Stimulated activated CD4-positive, alpha-beta T cell treated with anti-CD3 and anti-CD28 coated beads, Interleukin-2, amount 100 ng/mL, for 4 hours (primary cell): ENCODE data around the gene IL3RA.
"Not testable (repeated sequence)": the region's sequence is repeated elsewhere in the genome, so short reads cannot be mapped to it uniquely, and the experiment has no call there.

Experiments used
- DNase-seq: peaks from one replicate; pipeline ENCODE4 v3.0.0-alpha.2; 2020; ENCODE audit warnings: low read depth

IL3RA gene

DNA sequence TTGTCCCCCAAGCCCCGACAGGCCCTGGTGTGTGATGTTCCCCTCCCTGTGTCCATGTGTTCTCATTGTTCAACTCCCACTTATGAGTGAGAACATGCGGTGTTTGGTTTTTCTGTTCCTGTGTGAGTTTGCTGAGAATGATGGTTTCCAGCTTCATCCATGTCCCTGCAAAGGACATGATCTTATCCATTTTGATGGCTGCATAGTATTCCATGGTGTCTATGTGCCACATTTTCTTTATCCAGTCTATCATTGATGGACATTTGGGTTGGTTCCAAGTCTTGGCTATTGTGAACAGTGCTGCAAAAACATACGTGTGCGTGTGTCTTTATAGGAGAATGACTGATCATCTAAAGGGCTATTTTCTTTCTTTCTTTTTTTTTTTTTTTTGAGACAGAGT, 4.2 kb upstream of the IL3RA start:
- DNase-seq = not testable (repeated sequence)

DNA sequence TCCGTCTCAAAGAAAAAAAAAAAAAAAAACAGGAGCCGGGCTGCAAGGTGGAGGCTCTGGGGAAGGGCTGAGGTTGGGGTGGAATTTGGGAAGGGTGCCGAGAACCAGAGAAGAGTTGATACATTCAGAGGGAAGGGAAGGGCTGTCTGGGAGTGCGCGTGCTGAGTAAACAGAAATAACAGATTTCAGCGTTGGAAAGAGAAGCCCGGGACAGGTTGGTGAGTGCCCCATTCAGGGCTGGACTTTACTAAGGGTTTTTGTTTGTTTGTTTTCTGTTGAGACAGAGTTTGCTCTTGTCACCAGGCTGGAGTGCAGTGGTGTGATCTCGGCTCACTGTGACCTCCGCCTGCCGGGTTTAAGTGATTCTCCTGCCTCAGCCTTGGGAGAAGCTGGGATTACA, 1.7 kb upstream of the IL3RA start:
- DNase-seq = no peak

DNA sequence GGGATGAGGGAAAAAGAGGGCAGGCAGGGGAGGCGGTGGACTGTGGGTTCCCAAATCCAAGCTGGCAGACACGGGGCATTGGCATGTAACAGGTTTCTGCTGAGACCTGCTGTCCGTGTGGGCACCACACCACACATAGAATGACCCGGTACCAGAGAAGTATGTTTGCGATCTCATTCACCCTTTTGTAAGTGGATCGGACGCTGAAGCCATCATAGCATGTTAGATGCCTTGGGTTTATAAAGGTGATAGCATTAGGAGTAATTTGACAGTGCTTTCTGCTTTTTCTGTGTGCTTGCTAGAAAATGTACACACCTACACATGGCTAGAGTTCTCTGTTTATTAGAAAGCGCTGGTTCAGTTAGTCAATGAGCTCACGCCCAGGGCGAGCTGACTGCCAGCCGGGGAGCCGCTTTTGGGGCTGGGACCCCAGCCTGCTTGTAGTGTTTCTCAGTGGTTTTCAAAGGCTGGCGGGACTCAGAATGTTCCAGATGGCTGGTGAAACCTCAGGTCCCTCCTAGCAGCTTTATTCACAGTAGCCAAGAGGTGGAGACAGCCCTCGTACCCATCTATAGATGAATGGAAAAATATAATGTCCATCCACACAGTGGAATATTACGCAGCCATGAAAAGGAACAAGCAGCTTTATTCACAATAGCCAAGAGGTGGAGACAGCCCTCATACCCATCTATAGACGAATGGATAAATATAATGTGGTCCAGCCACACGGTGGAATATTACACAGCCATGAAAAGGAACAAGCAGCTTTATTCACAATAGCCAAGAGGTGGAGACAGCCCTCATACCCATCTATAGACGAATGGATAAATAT, 579 bp downstream of the IL3RA start:
- no peak for DNase-seq

DNA sequence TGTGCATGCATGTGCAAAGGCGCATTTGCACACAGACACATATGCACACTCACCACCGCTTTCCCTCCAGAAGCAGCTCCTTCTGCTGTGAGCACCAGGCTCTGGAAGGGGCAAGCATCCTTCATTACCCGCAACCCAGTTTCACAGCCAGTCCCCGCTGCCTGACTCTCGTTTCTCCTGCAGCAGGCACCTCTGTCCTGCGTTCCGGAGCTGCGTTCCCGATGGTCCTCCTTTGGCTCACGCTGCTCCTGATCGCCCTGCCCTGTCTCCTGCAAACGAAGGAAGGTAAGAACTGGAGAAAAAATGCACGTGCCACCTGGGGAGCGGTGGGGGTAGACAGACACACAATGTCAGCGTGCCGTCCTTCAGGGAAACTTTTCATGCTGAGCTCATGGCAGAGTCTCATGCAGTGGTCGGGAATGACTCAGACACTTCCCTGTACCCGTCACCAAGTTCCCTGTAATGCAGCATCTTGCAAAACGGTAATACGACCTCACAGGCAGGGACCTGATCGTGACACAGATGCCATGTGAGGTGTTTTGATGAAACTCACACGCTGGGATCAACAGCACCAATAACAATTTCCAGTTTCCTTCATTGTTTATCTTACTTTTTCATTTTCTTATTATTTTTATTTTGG, 5.1 kb downstream of the IL3RA start:
- DNase-seq = no peak

DNA sequence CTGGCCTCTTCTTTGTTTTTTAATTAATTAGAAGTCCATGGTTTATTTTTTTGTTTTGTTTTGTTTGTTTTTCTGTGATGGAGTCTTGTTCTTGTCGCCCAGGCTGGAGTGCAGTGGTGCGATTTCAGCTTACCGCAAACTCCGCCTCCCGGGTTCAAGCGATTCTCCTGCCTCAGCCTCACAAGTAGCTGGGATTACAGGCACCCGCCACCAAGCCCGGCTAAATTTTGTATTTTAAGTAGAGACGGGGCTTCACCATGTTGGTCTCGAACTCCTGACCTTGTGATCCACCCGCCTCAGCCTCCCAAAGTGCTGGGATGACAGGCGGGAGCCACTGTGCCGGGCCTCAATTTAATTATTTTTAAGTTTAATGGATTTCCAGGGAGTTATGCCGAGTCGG, 13.0 kb downstream of the IL3RA start:
- not testable (repeated sequence) for DNase-seq

DNA sequence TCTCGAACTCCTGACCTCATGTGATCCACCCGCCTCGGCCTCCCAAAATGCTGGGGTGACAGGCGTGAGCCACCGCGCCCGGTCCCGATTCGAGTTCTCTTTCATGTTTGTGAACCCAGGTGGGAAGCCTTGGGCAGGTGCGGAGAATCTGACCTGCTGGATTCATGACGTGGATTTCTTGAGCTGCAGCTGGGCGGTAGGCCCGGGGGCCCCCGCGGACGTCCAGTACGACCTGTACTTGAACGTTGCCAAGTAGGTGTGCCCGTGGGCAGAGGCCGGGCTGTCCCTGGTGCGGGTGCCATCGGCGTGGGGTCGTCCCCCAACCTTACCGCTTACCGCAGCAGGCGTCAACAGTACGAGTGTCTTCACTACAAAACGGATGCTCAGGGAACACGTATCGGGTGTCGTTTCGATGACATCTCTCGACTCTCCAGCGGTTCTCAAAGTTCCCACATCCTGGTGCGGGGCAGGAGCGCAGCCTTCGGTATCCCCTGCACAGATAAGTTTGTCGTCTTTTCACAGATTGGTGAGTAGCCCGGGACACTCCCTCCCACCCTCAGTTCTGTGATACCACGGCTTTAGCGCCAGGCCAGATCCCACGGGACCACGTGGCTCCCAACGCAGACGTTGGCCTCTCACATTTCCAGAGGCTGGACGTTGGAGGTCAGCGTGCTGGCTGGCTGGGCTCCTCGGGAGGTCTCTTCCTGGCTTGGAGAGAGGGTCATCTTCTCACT, 15.6 kb downstream of the IL3RA start:
- DNase-seq = no peak

DNA sequence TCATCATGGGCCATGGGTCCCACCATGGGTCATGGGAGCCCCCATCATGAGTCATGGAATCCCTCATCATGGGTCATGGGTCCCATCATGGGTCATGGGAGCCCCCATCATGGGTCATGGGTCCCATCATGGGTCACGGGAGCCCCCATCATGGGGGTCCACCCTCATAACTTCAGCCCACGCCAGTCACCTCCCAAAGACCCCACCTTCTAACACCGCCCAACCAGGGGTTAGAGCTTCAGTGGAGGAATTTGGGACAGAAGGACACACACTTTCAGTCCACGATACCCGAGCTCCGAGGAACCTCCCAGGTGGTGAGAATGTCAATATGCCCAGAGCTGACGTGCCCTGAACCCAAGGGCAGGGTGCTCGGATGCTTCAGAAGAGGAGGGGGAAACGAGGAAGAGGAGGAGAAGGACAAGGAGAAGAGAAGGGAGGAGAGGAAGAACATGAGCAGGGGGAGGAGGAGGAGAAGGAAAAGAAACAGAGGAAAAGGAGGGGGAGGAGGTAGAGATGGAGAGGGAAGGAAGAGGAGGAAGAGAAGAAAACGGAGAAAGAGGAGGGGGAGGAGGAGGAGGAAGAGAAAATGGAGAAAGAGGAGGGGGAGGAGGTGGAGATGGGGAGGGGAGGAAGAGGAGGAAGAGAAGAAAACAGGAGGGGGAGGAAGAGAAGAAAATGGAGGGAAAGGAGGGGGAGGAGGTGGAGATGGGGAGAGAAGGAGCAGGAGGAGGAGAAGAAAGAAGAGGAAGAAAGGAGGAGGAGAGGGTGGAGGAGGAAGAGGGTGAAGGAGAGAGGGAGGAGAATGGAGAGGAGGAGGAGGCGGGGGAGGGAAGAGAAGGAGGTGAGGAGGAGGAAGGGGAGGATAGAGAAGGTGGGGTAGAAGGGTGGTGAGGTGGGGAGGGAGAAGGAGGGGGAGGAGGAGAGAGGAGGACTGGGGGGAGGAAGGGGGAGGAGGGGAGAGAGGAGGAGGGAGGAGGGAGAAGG, 17.7 kb downstream of the IL3RA start:
- no peak for DNase-seq

DNA sequence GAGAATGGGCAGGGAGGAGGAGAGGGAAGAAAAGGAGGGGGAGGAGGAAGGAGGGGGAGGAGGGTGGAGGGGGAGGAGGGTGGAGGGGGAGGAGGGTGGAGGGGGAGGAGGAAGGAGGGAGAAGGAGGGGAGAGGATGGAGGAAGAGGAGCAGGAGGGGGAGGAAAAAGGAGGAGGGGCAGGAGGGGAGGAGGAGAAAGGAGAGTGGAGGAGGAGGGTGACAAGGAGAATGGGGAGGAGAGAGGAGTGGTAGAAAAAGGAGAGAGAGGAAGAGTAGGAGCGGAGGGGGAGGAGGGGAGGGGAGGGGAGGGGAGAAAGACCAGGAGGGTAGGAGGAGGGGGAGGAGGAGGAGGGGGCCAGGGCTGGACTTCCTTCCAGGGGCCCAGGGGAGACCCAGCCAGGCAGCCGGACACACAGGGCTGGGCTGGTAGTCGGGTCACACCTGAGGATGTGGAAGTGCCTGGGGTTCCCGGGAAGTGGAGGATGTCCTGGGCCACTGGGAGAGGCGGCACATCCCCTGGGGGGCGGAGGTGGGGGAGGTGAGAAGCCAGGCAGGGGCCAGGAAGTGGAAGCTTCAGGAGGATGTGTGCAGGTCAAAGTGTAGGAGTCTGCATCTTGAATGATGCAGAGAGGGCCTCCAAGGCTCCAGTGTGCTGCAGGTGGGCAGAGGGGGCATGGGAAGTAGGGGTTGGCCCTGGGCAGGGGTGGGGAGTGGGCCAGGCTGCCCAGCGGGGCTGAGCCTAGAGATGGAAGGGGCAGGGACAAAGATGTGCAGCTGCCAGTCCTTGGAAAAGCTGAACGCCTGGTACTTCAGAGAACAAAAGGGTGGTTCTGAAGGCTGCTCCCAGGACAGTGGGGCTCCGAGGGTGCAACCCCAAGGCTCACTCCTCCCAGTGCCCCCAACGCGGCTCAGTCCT, 18.8 kb downstream of the IL3RA start:
- no peak for DNase-seq

DNA sequence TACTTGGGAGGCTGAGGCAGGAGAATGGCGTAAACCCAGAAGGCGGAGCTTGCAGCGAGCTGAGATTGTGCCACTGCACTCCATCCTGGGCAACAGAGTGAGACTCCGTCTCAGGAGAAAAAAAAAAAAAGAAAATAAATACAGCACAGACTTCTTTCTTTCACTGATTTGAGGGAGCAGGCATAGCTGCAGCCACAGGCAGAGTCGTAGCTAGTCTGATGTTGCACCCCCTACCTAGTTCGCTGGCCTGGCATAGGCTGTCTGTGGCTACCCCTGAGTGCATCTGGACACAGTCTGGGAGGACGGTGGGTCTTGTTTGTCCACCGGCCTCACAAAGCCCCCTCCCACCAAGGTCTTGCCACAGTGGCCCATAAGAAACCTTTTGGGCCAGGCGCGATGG, 21.4 kb downstream of the IL3RA start:
- DNase-seq = no peak

DNA sequence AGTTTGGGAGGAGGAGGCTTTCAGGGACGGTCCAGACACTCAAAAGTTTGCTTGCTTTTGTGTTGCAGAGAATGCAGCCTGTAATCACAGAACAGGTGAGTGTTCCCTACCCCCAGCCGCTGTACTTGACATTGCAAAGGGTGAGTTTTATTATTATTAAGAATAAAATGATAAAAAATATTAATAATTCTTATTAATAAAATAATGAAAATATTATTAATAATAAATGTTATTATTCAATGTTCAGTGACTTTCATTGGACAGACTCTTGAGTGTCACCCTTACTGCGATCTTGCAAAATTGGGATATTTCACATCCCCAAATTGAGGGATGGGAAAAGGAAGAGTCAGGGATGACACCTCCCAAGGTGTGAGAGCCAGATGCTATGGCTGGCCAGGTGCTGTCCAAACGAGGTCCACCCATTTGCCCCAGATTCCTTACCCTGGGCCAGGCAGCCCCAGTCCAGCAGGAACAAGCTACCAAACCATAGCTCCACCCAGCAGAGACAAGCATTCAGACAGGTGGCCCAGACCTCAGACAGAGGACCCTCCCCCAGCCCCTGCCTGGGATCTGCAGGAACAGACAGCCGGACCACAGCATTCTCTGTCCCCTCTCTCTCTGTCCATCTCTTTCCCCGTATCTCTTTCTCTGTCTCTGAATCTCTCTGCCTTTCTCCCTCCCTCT, 22.4 kb downstream of the IL3RA start:
- no peak for DNase-seq

DNA sequence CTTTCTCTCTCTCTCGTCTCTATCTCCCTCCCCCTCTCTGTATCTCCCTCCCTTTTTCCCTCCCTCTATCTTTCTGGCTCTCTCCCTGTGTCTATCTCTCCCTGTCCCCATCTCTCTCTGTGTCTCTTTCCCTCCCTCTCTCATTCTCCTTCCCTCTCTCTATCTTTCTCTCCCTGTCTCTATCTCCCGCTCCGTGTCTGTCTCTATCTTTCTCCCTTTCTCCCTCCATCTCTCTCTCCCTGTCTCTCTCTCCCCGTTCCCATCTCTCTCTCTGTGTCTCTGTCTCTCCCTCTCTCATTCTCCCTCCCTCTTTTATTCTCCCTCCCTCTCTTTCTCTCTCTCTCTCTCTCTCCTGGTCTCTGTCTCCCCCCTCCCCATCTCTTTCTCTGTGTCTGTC, 22.9 kb downstream of the IL3RA start:
- no peak for DNase-seq

DNA sequence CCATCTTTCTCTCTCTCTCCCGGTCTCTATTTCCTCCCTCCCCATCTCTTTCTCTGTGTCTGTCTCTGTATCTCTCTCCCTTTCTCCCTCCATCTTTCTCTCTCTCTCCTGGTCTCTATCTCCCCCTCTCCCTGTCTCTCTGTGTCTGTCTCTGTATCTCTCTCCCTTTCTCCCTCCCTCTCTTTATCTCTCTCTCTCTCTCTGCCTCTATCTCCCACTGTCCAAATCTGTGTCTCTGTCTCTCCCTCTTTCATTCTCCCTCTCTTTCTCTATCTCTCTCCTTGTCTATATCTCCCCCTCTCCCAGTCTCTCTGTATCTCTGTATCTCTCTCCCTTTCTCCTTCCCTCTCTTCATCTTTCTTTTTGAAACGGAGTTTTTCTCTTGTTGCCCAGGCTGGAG, 23.6 kb downstream of the IL3RA start:
- DNase-seq = no peak

DNA sequence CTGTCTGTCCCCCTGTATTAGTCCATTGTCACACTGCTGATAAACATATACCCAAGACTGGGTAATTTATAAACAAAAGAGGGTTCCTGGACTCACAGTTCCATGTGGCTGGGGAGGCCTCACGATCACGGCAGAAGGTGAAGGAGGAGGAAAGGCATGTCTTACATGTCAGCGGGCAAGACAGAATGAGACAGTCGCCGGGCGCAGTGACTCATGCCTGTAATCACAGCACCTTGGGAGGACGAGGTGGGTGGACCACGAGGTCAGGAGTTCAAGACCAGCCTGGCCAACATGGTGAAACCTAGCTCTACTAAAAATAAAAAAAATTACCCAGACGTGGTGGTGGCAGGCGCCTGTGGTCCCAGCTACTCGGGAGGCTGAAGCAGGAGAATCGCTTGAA, 24.7 kb downstream of the IL3RA start:
- DNase-seq = no peak

DNA sequence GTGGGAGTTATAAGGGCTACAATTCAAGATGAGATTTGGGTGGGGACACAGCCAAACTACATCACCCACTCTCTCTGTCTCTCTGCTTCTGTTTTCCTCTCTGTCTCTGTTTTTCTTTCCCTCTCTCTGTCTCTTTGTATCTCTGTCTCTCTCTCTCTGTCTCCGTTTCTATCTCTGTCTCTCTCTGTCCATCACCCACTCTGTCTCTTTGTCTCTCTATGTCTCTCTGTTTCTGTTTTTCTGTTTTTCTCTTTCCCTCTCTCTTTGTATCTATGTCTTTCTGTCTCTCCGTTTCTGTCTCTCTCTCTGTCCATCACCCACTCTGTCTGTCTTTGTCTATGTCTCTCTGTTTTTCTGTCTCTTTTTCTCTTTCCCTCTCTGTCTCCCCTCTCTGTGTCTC, 25.3 kb downstream of the IL3RA start:
- DNase-seq = no peak

DNA sequence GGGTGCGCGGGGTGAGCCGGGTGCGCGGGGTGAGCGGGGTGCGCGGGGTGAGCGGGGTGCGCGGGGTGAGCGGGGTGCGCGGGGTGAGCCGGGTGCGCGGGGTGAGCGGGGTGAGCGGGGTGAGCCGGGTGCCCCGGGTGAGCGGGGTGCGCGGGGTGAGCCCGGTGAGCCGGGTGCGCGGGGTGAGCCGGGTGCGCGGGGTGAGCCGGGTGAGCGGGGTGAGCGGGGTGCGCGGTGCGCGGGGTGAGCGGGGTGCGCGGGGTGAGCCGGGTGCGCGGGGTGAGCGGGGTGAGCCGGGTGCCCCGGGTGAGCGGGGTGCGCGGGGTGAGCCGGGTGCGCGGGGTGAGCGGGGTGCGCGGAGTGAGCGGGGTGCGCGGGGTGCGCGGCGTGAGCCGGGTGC, 29.8 kb downstream of the IL3RA start:
- not testable (repeated sequence) for DNase-seq

DNA sequence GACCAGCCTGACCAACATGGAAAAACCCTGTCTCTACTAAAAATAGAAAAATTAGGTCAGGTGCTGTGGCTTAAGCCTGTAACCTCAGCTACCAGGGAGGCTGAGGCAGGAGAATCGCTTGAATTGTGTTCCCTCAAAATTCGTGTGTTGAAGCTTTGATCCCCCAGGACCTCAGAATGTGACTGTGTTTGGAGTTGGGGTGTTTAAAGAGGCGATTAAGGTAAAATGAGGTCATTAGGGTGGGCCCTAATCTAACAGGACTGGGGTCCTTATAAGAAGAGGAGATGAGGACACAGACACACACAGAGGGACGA, 31.8 kb downstream of the IL3RA start:
- no peak for DNase-seq

DNA sequence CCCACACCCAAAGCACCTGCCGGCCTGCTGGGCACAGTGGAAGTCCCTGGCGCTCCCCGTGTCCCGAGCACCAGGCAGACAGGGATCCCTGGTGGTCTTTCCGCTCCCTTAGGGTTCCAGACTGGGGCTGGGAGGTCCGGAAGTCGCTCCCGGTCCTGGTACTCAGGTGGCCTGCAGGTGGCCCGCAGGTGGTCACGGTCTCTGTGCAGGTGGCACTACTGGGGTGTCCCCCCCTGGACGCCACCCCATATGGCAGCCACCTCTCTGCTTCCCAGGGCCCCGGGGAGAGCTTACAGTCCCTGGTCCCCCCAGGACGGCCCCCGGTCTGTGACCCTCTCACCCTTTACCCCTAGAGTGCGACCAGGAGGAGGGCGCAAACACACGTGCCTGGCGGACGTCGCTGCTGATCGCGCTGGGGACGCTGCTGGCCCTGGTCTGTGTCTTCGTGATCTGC, 41.7 kb downstream of the IL3RA start:
- no peak for DNase-seq

DNA sequence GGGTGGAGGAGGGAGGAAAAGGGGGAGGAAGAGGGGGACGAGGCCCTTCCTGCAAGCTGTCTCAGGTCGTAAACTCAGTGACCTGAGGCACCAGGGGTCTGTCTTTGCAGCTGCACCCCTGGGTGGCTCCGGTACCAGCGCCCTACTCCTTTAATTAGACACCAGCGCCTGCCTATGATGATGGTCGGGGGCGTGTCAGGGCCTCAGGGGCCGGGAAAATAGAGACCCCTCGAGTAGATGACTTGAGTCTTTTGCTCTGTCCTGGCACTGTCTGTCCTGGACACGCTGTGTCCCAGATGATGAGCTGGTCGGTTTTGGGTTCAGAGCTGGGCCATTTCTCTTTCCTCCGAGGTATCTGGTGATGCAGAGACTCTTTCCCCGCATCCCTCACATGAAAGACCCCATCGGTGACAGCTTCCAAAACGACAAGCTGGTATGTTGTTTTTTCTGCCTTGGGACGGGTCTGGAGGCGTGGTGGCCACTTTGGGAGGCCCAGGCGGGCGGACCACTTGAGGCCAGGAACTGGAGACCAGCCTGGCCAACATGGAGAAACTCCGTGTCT, 44.2 kb downstream of the IL3RA start:
- no peak for DNase-seq

DNA sequence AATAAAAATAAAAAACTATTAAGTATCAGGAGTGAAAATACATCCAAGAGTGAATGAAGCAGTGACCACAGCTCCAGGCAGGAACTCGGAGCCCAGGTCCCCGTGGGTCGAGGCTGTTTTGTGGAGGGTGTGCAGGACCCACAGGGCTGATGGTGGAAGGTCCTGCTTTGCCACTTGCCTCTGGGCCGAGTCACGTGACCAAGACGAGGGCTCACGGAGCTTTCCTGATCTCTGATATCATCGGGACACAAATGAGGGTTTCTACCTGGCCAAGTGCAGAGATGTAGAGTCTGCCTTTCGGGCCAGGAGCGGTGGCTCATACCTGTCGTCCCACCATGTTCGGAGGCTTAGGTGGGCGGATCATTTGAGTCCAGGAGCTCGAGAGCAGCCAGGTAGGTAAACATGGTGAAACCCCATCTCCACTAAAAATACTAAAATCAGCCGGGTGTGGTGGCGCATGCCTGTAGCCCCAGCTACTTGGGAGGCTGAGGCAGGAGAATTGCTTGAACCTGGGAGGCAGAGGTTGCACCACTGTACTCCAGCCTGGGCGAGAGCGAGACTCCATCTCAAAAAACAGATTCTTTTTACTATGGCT, 48.2 kb downstream of the IL3RA start:
- no peak for DNase-seq
